Ishikawa (cell line): Measurements from ENCODE around the gene MRPS34.

Experiments
- MAX ChIP-seq: IDR thresholded peaks from 2 replicates; pipeline ENCODE4 v1.6.1; 2012
- TEAD4 ChIP-seq: IDR thresholded peaks from 2 replicates; pipeline ENCODE4 v1.6.1; 2012

GRCh38 chr16:1764971-1765370 is 8.0 kb downstream of the MRPS34 start:
- no peak for TF ChIP-seq MAX
- TF ChIP-seq TEAD4, result no peak
